Adrenal gland (tissue), 5 donors: ENCODE data around the gene PHB1.

ENCODE experiments used
- CTCF ChIP-seq, 6 experiments: fragments of 450-650 bp in 4 of 6; fragments of 200-600 bp in 2 of 6; sonication (generic) in 1 of 6; IDR thresholded peaks; 1 replicate in 5 of 6; 2 replicates in 1 of 6; pipeline versions ENCODE4 v1.5.1 to v1.8.0; 2016 to 2021; ENCODE audit warnings: antibody characterized with exemption in 6 of 6, mild to moderate bottlenecking in 2 of 6, moderate library complexity in 1 of 6
- POLR2A ChIP-seq, 2 donors: fragments of 450-650 bp; IDR thresholded peaks; one replicate each; pipeline ENCODE4 v1.6.1; 2017; ENCODE audit warnings: antibody characterized with exemption in 2 of 2, mild to moderate bottlenecking in 2 of 2, moderate library complexity in 1 of 2
- donor health status: DM: no; HTN: no; CAD: no.

GRCh38 chr17:49382556-49382955 lies 32.1 kb downstream of the PHB1 start:
- no peak for TF ChIP-seq POLR2A (IDR thresholded peaks at IDR 0.05)
- no peak for TF ChIP-seq CTCF (IDR thresholded peaks at IDR 0.05)
